Stimulated activated CD8-positive, alpha-beta memory T cell treated with anti-CD3 and anti-CD28 coated beads, Interleukin-15, amount 100 ng/mL, for 48 hours (primary cell): ENCODE data around the gene KLHL17.
"Not testable (repeated sequence)": the region's sequence is repeated elsewhere in the genome, so short reads cannot be mapped to it uniquely, and the experiment has no call there.

Experiments used
- DNase-seq, 2 donors: peaks; one replicate each; pipeline ENCODE4 v3.0.0-alpha.2; 2020; ENCODE audit warnings: low read depth in 2 of 2

Gene KLHL17

GRCh38 chr1:936348-937264 is 23.8 kb upstream of the KLHL17 start:
- no peak for DNase-seq

- no peak for DNase-seq
These were observed 22.9 kb upstream of the KLHL17 start for GRCh38 chr1:937521-937920.

GRCh38 chr1:938088-938683 is 22.2 kb upstream of the KLHL17 start:
- DNase-seq, result no peak

- no peak for DNase-seq
These were observed 21.5 kb upstream of the KLHL17 start for GRCh38 chr1:938711-939489.

GRCh38 chr1:939511-940106 is 20.8 kb upstream of the KLHL17 start:
- DNase-seq, result no peak

GRCh38 chr1:940107-941014 is 20.0 kb upstream of the KLHL17 start:
- no peak for DNase-seq

GRCh38 chr1:941015-941587 is 19.3 kb upstream of the KLHL17 start:
- DNase-seq, result no peak

- no peak for DNase-seq
These were observed 18.6 kb upstream of the KLHL17 start for GRCh38 chr1:941588-942383.

- DNase-seq, result no peak
These were observed 18.0 kb upstream of the KLHL17 start for GRCh38 chr1:942411-942821.

GRCh38 chr1:942864-943533 is 17.4 kb upstream of the KLHL17 start:
- DNase-seq, result no peak

GRCh38 chr1:943545-944340 is 16.6 kb upstream of the KLHL17 start:
- DNase-seq, result no peak

GRCh38 chr1:944341-945325 is 15.8 kb upstream of the KLHL17 start:
- no peak for DNase-seq

GRCh38 chr1:945688-946556 is 14.5 kb upstream of the KLHL17 start:
- DNase-seq, result no peak

GRCh38 chr1:946811-947210 is 13.6 kb upstream of the KLHL17 start:
- DNase-seq, result not testable (repeated sequence)

- no peak for DNase-seq
These were observed 12.4 kb upstream of the KLHL17 start for GRCh38 chr1:947958-948357.

GRCh38 chr1:950268-950667 is 10.1 kb upstream of the KLHL17 start:
- no peak for DNase-seq
